Chondrocyte (in vitro differentiated cells): ENCODE measurements around the gene SLC2A1. TPM values are rescaled to one million over a fixed set of nuclear protein-coding genes. Genes with fewer than 3 reads are reported as not detected.

Experiments
- DNase-seq: peaks from one replicate; pipeline ENCODE4 v3.0.0; 2021; ENCODE audit warnings: mixed read lengths, low spot score
- H3K27ac Mint-ChIP-seq: one replicate; pipeline ENCODE4 v1.8.0; 2021; ENCODE audit warnings: mild to moderate bottlenecking, moderate library complexity, mixed read lengths; ENCODE audit not compliant: unreplicated experiment
- H3K27me3 Mint-ChIP-seq: 2 replicates; pipeline ENCODE4 v1.8.0; 2021; ENCODE audit warnings: low read depth, mixed read lengths
- H3K36me3 Mint-ChIP-seq: 2 replicates; pipeline ENCODE4 v1.8.0; 2021; ENCODE audit warnings: low read depth, mixed read lengths
- H3K4me1 Mint-ChIP-seq: 2 replicates; pipeline ENCODE4 v1.8.0; 2021; ENCODE audit warnings: low read depth, mild to moderate bottlenecking, mixed read lengths
- H3K4me3 Mint-ChIP-seq: one replicate; pipeline ENCODE4 v1.8.0; 2021; ENCODE audit warnings: mild to moderate bottlenecking, moderate library complexity, mixed read lengths; ENCODE audit not compliant: unreplicated experiment
- H3K9me3 Mint-ChIP-seq: 2 replicates; pipeline ENCODE4 v1.8.0; 2021; ENCODE audit warnings: low read depth, mixed read lengths
- total RNA-seq: library from RNA; stranded (reverse); gene quantifications from 3 replicates; pipeline ENCODE4 v1.2.1, GENCODE V29; 2021
- TF ChIP-seq, protein P1 (sequence below): fragments of 200-600 bp; sonication (generic); IDR thresholded peaks from 2 replicates; pipeline ENCODE4 v1.5.0; 2021; ENCODE audit warnings: antibody characterized with exemption, mild to moderate bottlenecking, moderate library complexity

Gene SLC2A1
- total RNA-seq, 1 donor from 2014 or later: 190 TPM

DNA sequence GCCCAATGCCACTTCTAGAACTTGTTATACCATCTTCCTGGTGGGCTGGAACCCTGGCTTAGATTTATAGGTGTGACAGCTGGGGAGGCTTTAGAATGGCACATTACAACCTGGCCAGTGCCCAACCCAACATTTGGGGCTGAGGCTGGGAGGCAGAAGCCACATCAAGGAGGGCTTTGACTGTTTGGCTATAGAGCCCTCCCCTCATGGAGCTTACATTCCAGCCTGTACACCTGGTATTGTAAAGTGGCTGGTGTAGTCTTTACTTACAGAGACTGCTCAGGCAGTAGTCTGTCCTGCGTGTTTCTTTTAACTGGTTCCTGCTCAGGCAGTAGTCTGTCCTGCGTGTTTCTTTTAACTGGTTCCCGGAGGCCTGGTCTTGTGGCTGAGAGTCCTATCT is 10.0 kb upstream of the SLC2A1 start:
- TF ChIP-seq, protein P1, sequence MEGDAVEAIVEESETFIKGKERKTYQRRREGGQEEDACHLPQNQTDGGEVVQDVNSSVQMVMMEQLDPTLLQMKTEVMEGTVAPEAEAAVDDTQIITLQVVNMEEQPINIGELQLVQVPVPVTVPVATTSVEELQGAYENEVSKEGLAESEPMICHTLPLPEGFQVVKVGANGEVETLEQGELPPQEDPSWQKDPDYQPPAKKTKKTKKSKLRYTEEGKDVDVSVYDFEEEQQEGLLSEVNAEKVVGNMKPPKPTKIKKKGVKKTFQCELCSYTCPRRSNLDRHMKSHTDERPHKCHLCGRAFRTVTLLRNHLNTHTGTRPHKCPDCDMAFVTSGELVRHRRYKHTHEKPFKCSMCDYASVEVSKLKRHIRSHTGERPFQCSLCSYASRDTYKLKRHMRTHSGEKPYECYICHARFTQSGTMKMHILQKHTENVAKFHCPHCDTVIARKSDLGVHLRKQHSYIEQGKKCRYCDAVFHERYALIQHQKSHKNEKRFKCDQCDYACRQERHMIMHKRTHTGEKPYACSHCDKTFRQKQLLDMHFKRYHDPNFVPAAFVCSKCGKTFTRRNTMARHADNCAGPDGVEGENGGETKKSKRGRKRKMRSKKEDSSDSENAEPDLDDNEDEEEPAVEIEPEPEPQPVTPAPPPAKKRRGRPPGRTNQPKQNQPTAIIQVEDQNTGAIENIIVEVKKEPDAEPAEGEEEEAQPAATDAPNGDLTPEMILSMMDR: no peak
- Mint-ChIP-seq H3K4me3 (no peak overlapping the region), H3K9me3 (no peaks in the 10 kb centered on the region), H3K27me3 (no peaks in the 10 kb centered on the region), H3K27ac (no peak overlapping the region), H3K36me3 (no peaks in the 10 kb centered on the region), H3K4me1 (peaks cover 33% of the 10 kb centered on the region)
- DNase-seq: no peak

DNA sequence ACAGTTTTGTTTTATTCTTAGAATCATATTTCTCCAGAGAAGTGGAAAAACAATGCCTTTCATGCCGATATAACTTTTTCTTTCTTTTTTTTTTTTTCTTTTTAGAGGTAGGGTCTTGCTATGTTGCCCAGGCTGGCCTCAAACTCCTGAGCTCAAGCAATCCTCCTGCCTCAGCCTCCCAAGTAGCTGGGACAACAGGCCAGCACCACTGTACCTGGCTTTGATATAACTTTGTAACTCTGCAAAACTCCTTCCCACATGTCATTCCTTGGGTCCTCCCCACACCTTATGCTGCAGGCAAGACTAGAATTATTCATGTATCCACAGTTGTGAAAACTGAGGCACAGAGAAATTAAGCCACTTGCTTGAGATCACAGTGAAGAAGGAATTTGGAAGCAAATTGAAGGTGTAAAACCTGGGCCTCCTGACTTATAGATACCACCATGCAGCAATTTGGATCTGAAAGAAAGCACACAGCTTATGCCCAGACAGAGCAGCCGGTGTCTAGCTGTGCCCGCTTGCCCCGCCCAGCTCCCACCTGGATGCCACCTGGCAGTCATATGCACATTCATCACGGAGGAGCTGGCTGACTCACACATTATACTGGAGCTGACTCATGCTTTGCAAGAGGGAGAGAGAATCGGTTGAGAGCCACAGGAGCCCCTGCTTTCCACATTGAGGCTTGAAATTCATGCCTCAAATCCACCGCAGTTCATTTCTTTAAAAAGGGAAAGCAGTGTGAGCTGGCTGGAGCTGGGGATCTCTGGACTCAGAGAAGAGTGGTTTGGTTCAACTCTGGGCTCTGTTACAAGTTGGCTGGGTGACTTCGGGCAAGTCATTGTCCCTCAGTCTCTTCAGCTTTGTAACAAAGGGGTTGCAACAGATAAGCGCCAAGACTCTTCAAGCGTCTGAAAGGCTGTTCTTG is 8.3 kb upstream of the SLC2A1 start:
- Mint-ChIP-seq H3K4me1 (peaks cover 40% of the 10 kb centered on the region), H3K27ac (peak overlapping the region; percentile 93), H3K4me3 (no peak overlapping the region), H3K36me3 (no peaks in the 10 kb centered on the region), H3K27me3 (no peaks in the 10 kb centered on the region), H3K9me3 (no peaks in the 10 kb centered on the region)
- TF ChIP-seq, protein P1: no peak
- DNase-seq: no peak

DNA sequence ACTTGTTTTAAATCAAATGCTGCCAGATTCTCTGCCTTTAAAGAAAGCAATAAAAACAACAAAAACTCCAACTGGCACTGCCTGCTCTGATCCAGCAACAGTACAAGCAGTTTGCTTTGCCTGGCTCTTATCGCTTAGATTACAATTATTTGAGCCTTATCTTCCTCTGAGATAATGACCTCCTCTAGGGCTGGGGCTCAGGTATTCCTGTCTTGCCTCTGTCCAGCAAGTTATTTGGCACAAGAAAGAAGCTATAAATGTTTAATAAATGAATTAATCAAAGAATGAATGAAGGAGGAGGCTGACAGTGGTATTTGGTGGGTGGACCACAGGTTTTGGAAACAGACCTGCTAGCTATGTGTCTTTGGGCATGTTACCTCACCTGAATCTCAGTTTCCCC is 6.7 kb upstream of the SLC2A1 start:
- Mint-ChIP-seq H3K4me1 (peaks cover 53% of the 10 kb centered on the region), H3K4me3 (no peak overlapping the region), H3K9me3 (no peaks in the 10 kb centered on the region), H3K27me3 (no peaks in the 10 kb centered on the region), H3K36me3 (no peaks in the 10 kb centered on the region), H3K27ac (peak overlapping the region; percentile 8)
- DNase-seq: no peak
- TF ChIP-seq, protein P1: no peak

DNA sequence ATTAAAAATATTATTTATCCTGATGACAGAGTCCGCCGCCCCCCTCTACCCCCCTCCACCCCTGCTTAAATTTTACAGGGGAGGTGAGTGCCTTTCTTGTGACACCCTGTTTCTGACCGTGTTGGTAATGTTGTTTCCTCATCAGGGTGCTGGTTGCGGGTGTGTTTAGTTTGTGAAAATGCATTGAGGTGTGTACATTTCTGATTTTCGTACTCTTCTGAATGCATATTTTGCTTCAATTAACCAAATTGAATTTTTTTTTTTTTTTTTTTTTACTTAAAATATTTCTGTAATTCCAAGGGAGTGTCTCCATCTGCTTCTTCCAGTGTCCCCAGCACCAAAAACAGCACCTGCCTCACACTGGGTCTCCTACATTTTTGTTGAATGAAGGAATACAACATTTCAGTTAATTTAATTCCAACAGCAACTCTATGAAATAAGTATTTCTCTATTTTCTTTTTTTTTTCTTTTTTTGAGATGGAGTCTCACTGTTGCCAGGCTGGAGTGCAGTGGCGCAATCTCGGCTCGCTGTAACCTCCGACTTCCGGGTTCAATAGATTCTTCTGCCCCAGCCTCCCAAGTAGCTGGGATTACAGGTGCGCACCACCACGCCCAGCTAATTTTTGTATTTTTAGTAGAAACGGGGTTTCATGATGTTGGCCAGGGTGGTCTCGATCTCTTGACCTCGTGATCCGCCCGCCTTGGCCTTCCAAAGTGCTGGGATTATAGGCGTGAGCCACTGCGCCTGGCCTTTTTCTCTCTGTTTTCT is 5.6 kb upstream of the SLC2A1 start:
- H3K36me3 Mint-ChIP-seq: no peaks in the 10 kb centered on the region
- H3K9me3 Mint-ChIP-seq: no peaks in the 10 kb centered on the region
- no peak for DNase-seq
- no peak overlapping the region for H3K4me3 Mint-ChIP-seq
- TF ChIP-seq, protein P1: no peak
- peaks cover 56% of the 10 kb centered on the region for H3K4me1 Mint-ChIP-seq
- H3K27ac Mint-ChIP-seq: peak overlapping the region; percentile 42
- no peaks in the 10 kb centered on the region for H3K27me3 Mint-ChIP-seq

DNA sequence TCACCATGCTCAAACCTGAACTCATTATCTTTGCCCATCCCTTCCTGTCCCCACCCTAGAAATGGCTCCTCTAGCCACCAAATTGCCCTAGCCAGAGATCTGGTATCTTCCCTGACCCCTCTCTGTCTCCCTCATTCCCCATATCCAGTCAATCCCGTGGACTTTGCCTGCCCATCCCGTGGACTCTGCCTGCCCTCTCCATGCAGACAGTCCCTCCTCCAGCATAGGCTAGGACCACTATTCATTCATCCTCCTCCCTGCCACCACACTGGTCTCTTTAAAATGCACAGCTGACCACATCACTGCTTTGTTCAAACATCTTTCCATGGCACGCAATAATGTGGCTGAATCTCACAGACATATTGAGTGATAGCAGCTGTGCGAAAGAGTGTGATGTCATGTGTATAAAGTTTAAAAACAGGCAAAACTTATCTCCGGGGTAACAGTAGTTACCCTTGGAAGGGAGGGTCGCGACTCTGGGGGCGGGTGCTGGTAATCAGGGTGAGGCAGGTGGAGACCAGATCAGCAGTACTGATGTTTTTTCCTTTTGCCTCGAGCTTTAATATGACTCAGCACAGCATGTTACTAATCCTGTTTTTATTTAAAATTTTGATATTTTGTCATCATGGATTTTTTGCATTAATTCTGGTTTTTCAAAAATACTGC is 4.8 kb upstream of the SLC2A1 start:
- Mint-ChIP-seq H3K4me1 (peaks cover 58% of the 10 kb centered on the region), H3K36me3 (peaks cover 2% of the 10 kb centered on the region), H3K9me3 (no peaks in the 10 kb centered on the region), H3K27me3 (no peaks in the 10 kb centered on the region), H3K27ac (peak overlapping the region; percentile 97), H3K4me3 (peak overlapping the region; percentile 7)
- TF ChIP-seq, protein P1: no peak
- no peak for DNase-seq
